Renal pelvis (tissue), 4 donors: Measurements from ENCODE around the gene NTRK3. TPM values are rescaled to one million over a fixed set of nuclear protein-coding genes. Genes with fewer than 3 reads are reported as not detected.
A peak's percentile ranks its signal among the peaks of the same experiment; 100 is the strongest.
"Not testable (repeated sequence)": the region's sequence is repeated elsewhere in the genome, so short reads cannot be mapped to it uniquely, and the experiment has no call there.

Experiments
- DNase-seq: peaks from one replicate; pipeline ENCODE4 v3.0.0-alpha.2; 2013
- polyA plus RNA-seq, 3 donors: library from polyadenylated mRNA; unstranded; fragments of 120-200 nt; gene quantifications; one replicate each; pipeline ENCODE4 v1.2.1, GENCODE V29; 2013; ENCODE audit not compliant: insufficient read length in 3 of 3

NTRK3 gene
- polyA plus RNA-seq, 3 donors = 8.7 to 12.6 (median 9.1) TPM

DNA sequence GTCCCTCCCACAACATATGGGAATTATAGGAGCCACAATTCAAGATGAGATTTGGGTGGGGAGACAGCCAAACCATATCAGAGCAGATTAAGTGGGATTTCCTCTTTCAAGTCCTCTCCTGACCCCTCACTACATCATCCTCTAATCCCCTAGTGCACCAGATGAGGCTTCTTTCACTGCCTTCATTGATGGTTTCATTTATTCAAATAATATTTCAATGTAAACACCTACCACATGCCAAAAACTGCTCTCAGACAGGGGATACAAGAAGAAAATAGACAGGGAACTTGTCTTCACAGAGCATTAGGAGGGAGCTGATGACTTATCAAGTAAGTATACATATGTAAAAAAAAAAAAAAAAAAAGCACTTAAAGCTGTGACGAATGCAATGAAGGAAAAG is 180.2 kb downstream of the NTRK3 start:
- no peak for DNase-seq

DNA sequence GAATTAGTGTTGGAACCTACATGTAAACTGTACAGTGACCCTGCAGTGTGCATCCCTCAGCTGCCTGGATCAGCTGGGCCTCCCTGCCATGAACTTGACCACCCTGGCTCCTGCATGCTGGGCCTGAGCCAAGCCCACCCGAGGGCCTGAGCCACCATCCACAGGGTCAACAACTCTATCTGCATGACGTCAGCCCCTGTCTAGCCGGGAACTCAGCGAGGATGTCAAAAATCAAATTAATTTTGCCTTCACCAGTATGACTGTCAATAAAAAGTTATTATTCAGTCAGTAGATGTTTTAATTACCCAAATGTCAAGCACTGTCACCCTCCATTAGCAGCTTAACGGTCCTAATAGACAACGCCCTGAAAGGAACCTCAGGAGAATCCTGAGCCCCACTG is 181.4 kb downstream of the NTRK3 start:
- DNase-seq = no peak

DNA sequence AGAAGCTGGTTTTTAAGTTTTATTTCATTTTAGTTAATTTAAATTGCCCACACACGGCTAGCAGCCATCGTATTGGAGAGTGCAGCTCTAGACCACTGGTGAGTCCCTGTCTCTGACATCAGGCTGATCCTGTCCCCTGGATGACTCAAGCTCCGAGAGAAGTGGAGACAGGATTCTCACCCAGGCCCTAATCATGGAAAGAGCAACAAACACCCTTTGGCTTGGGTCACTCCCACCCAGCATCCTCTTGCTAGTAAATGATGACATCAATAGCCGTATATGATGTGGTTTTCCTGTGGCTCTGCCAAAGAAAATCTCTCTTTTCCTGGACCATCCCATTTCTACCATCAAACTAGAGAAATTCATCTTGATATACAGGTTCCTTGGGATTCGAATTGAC is 182.2 kb downstream of the NTRK3 start:
- no peak for DNase-seq

DNA sequence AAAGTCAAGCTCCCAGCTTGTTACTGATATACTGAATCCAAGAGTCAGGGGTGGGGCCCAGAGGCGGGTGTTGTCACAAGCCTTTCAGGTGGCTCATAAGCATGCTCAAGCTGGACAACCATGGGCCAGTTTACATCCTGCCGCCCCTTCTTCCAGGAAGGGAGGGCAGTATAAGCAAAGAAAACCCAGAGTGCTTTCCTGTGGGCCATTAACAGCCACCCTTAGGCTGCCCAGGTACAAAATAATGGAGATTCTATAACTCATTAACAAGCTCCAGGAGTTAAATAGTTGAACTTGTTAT is 183.2 kb downstream of the NTRK3 start:
- peak; percentile 26 for DNase-seq

DNA sequence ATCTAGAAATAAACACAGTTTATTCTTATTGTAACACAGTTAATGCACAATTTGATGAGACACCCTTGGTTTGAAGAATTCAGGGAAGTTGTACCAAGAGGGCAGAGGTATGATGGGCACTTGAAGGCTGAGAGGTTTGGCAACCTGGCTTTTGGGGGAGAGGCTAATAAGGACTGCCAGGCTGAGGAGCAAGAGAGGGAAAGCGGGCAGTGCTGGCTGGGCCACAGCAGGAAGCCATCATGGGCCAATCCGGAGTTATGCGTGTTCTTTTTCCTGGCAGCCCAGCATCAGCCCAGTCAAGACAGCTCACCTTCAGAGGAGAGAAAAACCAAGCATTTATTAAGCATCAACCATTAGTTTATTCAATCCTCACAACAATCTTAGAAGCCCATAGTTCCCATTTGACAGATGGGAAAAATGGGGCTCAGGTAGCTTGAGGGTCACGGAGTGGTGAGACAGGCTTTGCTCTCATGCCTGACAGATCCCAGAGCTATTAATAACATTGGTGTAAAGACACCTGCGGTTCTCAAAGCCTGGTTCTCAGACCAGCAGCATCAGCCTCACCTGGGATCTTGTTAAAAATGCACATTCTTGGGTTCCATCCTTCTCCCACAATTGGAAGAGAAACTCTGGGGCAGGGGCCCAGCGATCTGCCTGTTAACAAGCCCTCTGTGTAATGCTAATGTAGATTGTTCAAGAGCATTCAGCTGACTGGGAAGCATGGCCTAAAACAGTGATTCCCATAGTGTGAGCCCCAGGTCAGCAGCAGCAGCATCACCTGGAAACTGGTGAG is 183.7 kb downstream of the NTRK3 start:
- DNase-seq = no peak

DNA sequence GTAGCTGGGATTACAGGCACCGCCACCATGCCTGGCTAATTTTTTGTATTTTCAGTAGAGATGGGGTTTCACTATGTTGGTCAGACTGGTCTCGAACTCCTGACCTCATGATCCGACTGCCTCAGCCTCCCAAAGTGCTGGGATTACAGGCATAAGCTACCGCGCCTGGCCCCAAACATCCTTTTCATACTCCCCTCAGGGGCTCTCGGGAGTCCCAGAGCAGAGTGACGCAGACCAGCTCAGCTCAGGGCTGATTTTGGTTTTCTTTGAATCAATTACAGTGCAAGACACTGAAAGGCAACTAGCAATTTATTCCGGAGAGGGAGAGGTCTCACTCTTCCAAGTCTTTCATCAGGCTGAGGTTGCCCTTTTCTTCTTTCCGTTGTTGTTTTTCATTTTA is 184.4 kb downstream of the NTRK3 start:
- not testable (repeated sequence) for DNase-seq

DNA sequence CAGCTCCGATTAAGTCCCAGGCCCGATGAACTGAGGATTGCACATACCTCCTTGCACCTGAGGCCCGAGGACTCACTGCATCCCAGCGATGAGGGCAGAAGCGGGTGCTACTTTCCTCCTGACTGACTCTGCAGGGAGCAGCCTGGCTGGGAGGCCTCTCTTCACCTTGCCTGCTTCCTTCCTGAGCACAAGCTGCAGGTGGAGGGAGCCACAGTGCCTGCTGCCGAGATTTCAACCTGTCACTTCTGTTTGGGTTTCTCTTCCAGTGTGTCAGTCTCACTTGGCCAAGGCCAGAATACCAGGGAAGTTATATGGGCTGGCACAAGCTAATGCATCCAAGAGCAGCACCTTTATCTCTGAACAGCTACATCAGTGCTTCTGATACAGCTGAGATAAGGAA is 185.4 kb downstream of the NTRK3 start:
- DNase-seq = no peak

DNA sequence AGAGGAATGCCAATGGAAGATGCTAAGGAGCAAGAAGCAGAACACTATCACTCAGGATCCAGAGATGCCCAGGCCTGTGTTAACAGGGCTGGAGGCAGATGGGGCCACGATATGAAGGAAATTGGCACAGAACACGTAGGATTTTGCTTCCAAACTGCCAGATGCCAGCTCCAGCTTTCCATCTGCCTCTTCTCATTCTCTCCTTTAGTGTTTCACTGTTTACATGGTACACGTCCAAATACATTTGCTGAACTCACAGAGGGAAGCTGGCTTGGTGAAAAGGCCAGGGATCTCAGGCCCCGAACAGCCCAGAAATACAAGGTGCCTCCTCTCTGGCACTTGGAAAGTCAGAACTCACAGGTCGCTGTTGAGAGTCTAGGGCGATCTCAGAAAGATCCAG is 187.0 kb downstream of the NTRK3 start:
- no peak for DNase-seq

DNA sequence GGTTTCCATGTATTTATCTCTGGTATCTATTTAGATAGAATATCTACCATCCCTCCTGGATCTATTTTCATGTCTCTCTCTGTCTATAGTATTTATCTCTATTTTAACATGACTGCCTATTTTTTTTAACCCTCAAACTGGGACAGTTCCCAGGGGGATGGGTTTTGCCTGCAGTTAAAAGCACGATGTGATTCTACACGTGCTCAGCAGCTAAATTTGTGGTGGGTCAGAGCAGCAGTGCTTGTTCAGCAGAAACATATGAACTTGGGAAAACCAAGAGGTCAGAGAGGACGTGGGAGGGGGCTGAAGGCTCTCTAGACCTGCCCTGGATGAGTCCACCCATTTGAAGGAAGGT is 189.2 kb downstream of the NTRK3 start:
- DNase-seq = no peak

DNA sequence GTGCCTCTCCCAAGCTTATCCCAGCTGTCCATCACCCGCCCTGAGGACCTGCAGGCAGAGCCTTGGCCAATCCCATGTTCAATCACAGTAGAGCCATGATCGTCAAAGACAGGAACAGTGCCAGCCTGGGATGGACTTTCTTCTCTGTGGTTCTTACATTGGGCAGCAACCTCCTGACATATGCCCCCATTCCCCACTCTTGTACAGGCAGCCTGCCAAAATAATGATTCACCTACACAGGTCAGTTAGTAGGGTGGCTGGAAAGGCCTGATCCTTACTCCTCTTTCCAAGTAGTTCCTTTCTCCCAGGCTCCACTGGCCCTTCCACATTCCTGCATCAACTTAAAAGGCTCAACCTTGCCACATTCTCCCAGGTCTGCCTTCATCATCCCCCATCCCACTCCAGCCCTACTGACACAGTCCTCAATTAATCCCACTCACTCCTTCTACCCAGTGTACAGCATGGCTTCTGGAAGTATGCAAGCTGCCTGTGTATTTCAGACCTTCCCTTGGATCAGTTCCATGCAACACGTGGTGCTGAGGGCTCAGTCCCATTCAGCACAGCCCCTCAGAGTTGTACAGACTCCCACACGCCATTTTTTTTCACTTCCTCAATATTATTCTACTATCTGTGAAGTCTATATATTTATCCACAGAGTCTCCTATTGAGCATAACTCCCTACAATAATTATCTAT is 189.8 kb downstream of the NTRK3 start:
- no peak for DNase-seq

DNA sequence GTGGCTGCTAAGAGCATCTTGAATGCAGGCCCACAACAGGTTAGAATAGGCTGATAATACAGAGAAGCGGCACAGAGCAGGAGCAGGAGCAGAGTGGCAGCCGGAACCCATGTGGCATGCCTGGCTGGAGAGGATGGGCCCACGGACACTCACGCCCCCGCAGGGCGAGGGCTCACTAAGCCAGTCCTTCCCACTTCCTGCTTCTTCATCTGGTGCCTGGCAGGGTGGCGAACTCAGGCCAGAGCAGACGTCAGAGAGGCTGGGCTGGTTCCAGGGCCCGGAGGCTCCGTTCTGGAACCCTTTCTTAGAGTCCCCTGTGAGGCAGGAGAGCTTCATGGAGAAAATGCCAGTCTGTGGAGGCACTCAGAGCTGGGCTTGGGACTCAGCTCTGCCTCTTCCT is 195.1 kb downstream of the NTRK3 start:
- DNase-seq = no peak

DNA sequence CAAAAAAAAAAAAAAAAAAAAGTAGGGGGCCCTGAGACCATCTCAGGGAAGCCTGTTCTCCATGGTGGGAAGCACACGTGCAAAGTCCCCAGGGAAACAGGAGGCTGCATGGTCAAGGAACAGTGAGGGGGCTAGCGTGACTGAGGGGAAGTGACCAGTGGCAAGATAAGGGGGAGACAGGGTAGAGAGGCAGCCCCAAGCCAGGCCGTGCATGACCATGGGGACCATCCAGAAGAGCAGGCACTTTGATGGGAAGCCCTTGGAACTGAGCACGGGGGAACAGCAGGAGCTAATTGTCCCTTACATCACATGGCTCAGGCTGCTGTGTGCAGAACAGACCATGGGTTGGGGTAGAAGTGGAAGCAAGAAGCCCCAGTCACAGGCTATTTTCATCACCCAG is 196.2 kb downstream of the NTRK3 start:
- DNase-seq = no peak

DNA sequence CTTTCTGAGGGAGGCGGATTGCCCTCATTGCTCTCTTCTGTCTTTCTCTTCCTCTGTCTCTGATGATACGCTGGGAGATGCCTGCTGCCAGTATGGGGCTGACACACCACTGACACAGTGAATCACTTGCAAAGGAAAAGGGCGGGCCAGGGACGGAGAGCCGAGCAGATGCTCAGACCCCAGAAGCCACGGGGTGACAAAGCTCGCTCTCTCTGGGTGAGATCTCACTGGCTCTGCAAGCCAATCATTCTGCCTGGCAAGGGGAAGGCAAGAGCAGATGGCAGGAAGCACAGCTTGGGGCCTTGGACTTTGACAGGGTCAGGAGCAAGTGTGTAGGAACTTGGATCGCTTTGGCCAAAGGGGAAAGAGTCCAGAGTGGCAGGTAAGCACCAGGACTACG is 198.7 kb downstream of the NTRK3 start:
- DNase-seq = no peak

DNA sequence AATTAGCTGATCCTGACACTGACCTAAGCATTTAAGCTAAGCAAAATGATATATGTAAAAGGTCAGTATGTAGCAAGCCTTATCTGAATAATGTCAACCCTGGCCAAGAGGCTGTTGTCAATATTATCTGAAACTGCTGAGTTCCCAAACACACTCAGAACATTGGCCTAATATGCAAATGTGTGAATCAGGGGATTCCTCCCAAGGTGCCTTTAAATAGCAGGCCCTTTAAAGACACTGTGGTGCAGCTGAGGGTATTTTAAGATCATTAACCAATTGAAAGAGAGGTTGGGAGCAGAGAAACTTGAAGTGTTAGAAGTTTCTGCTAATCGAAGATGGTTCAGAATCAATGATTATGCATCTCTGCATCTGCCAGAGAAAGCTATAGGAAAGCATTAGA is 207.0 kb downstream of the NTRK3 start:
- no peak for DNase-seq

DNA sequence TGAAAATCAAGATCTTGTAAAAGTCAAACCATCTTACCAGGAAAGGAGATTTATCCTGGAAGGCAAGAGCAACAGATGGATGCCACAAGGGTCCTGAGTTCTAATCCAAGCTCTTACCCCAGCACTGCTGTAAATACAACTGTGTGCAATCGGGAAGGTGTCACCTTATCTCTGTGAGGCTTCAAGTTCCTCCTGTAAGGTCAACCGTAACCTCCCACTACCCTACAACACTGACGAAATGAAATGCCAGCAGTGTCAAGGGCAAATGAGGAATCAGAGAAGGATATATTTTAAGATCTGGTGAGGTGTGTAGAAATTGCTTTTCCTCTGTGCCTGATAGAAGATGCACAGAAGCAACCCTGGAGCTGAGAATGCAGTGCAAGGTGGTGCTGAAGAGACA is 207.8 kb downstream of the NTRK3 start:
- peak; percentile 7 for DNase-seq

DNA sequence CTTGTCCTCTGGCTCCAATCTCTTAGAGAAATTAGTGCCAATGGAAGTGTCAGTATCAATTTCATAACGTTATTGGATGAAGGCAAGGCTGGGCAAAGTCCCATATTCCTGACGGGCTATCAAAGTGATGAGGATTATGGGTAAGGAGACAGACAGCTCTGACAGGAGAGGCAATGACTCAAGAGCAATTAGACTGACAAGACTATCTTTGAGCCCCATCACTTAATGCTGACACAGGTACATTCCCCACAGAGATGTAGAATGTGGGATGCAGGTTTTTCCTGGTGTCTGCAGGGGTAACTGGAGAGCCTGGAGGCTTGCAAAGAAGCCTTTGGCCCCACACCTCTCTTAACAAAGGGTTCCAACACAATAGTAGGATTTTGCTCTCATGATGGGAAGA is 208.3 kb downstream of the NTRK3 start:
- DNase-seq = no peak

DNA sequence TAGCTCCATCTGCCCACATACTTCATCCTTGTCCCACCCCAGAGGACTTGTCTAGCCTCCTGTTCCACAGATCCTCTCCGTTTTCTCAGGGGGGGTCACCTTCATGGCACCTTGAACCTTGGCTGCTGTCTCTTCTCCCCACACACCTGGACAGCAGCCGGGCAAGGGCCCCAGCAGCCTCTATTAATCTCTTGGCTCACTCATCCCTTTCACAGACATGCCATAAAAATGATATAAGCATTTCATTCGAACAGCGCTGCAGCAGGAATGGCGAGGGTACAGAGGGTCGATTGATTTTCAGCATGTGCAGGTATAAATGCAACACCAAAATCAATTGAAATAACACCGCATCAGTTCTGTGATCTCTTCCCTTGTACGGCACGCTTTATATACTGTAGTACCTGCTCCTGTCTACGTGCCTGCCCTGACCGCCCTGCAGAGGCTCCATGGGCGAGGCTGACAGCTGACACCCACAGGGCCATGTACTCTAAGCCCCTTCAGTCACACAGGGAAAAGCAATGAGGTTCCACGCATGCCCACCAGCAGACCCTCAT is 209.9 kb downstream of the NTRK3 start:
- no peak for DNase-seq

DNA sequence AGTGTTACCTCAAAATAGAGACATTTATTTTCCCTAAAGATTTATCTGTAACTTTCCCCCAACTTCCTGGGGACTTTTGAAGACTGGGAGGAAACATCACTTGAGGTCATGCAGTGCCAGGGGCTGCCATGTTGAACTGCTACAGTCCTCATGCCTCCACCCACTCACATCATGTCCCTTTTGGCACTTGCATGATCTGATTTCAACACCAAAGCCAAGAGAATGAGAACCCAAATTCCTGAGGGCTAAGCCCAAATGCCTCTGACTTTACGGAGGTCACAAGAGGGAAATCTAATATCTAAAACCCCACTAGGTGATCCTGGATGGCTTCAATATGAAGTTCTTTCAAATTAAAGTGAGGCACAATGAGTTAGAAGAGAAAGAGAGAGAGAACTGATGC is 213.1 kb downstream of the NTRK3 start:
- no peak for DNase-seq

DNA sequence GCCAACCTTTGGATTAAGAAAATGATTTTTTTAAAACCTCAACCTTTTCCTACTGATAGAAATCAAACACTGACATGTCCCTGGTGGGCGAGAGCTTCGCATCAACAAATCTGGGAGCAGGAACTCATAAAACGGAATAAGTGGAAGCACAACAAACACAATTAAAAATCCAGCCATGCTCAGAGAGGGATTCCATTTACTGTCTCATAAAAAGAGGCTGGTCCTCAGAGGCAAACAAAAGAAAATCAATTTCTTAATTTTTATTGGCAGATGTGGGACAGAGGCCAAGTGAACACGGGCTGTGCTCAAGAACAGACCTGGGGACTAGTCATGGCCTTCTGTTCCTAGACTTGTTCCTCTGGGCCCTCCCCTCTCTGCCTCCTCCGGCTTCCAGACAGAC is 214.5 kb downstream of the NTRK3 start:
- DNase-seq = no peak

DNA sequence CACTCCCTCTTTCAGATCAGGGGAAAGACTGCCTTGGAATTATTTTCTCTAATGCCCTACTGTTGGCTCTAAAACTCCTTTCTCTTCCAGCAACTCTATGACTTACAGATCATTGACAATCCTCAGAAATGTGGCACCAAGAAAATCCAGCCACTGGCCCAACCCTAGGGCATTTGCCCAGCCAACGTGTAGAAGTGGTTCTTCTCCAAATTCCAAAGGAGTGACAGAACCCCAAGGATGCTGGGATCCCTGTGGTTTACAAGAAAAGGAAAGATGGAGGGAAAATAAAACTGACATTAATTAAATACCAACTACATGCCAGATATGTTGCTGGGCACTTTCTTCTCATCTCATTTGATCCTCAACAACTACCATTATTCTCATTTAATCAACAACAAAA is 216.0 kb downstream of the NTRK3 start:
- DNase-seq = no peak

DNA sequence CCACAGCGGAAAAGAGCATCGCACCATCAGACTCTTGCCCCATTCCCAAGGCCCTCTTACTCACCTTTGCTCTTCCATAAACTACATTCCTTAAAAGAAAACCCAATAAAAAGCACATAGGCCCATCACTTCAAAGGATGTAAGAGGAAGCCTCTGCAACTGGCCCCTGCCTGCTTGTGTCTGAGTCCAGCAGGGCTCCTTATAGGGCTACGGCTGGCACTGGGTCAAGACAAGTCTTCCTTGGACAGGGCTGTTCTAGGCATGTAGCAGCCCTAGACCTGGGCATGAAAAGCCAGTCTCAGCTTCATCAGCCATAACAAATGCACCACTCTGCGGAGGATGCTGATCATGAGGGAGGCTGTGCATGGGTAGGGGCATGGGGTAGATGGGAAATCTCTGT is 218.3 kb downstream of the NTRK3 start:
- DNase-seq = no peak

DNA sequence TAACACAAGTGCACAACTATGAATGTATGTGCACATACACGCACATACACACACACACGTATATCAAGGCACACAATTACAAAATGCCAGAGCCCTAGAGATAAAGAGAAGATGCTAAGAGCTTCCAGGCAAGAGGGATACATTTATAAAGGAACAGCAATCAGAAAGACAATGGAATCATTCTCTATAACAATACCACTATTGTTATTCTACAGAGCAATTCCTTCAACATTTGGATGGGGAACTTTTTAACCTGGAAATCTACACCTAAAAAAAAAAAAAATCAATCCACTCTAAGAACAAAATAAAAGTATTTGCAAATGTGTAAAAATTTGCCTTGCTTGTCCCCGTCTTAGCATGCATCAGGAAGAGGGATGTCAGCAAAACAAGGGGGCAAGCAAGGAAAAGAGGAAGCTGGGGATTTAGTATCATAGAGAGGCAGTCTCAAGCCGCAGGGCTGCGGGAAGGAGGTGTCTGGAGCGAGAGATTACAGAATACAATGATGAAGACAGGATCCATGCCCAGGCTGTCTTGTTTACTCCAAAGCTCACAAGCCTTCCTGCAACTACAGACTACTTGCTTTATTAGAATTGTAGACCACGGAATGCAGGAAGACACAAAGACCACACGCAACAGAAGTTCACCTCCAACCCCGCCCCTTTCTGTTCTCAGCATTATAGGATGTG is 220.2 kb downstream of the NTRK3 start:
- DNase-seq = no peak

DNA sequence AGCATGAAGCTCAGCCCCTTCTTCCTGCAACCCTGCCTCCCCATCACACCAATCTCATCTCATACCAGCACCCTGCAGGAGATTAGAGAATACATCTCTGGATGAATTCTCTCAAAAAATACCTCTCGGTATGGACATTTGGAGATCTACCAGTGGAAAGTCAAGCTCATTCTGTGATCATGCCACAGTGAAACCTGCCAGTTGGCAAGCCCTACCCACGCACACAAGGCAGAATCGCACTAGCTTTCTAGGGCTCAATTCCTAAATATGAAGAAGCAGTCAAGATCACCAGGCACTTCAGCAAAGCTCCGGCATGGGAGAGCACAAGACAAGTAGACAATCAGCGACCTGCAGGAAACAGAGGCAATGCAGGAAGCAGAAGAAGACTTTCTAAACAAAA is 221.2 kb downstream of the NTRK3 start:
- no peak for DNase-seq
